HCT116 (cell line): ENCODE data around the gene TTLL4. TPM values are rescaled to one million over a fixed set of nuclear protein-coding genes. Genes with fewer than 3 reads are reported as not detected.

Experiments used
- ATAC-seq: fragments of 200-7000 bp; cut with Tn5 transposase; 2 replicates; pipeline ENCODE4 v1.9.1; 2020; ENCODE audit warnings: mild to moderate bottlenecking, moderate library complexity
- BruUV-seq: library from RNA; stranded (reverse); fragments of 400-500 nt; replicated peaks from 2 replicates; lab custom pipeline; 2021; lab: Mats Ljungman, UMichigan
- CTCF ChIA-PET: fragments of 300-600 bp; sonication (Branson Sonifier 250); formaldehyde crosslinking; loops from one replicate; lab custom pipeline; 2021; ENCODE audit warnings: antibody characterized with exemption; lab: Charles Lee
- POLR2A ChIA-PET: fragments of 300-600, 350-600 bp; sonication (Branson Sonifier 250); formaldehyde crosslinking; loops from one replicate; lab custom pipeline; 2021; ENCODE audit warnings: antibody characterized with exemption; lab: Charles Lee
- RAD21 ChIA-PET, 2 experiments: fragments of 300-600 bp; sonication (Branson Sonifier 250); formaldehyde crosslinking; loops; one replicate each; lab custom pipeline; 2023; ENCODE audit warnings: low total read pairs in 2 of 2; ENCODE audit not compliant: uncharacterized antibody in 2 of 2, unreplicated experiment in 2 of 2, low non-redundant PET in 1 of 2; lab: Charles Lee
- DNase-seq: peaks from one replicate; pipeline ENCODE4 v3.0.0-alpha.2; 2010; ENCODE audit warnings: low read depth, low spot score
- H2AFZ ChIP-seq: fragments of 200-600 bp; shearing (Covaris generic), sonication (generic); 2 replicates; pipeline ENCODE4 v1.6.1; 2017; ENCODE audit warnings: low read depth, mixed run types, mixed read lengths, antibody characterized with exemption, low read length; ENCODE audit not compliant: poor library complexity, severe bottlenecking
- H3K27ac ChIP-seq: 2 replicates; pipeline ENCODE4 v1.5.1; 2012; ENCODE audit warnings: low read depth, low read length
- H3K27me3 ChIP-seq: fragments of 200-600 bp; sonication (generic); 2 replicates; pipeline ENCODE4 v1.6.1; 2016; ENCODE audit warnings: mixed run types, low read length, mixed read lengths; ENCODE audit not compliant: insufficient read depth
- H3K36me3 ChIP-seq, 2 experiments: fragments of 200-500 bp in 1 of 2; fragments of 200-600 bp in 1 of 2; sonication (Bioruptor generic) in 1 of 2; sonication (generic) in 1 of 2; 2 replicates each; pipeline versions ENCODE4 v1.5.1 to v1.6.1; 2014 to 2016; ENCODE audit warnings: low read length in 2 of 2, inconsistent platforms in 1 of 2, mixed read lengths in 1 of 2, mixed run types in 1 of 2; ENCODE audit not compliant: insufficient read depth in 2 of 2, control insufficient read depth in 1 of 2
- H3K4me1 ChIP-seq, 2 experiments: fragments of 200-600 bp in 1 of 2; sonication (generic) in 1 of 2; 2 replicates each; pipeline versions ENCODE4 v1.5.1 to v1.6.1; 2012 to 2017; ENCODE audit warnings: low read length in 2 of 2, inconsistent platforms in 1 of 2, mild to moderate bottlenecking in 1 of 2, mixed read lengths in 1 of 2, mixed run types in 1 of 2, moderate library complexity in 1 of 2; ENCODE audit not compliant: insufficient read depth in 2 of 2, control insufficient read depth in 1 of 2
- H3K4me2 ChIP-seq: fragments of 200-600 bp; sonication (generic); 2 replicates; pipeline ENCODE4 v1.6.1; 2017; ENCODE audit warnings: mixed run types, low read length, mixed read lengths
- H3K4me3 ChIP-seq, 2 experiments: fragments of 200-600 bp in 1 of 2; sonication (generic) in 1 of 2; replicated peaks in 1 of 2; 2 replicates each; pipeline ENCODE4 v1.5.1; 2011 to 2016; ENCODE audit warnings: low read length in 2 of 2, control low read depth in 1 of 2, low read depth in 1 of 2, mild to moderate bottlenecking in 1 of 2, mixed read lengths in 1 of 2, mixed run types in 1 of 2
- H3K79me2 ChIP-seq: fragments of 200-600 bp; sonication (generic); 2 replicates; pipeline ENCODE4 v1.6.1; 2017; ENCODE audit warnings: mild to moderate bottlenecking, mixed run types, low read length, moderate library complexity, mixed read lengths; ENCODE audit not compliant: insufficient read depth
- H3K9ac ChIP-seq: fragments of 200-600 bp; sonication (generic); 2 replicates; pipeline ENCODE4 v1.6.1; 2016; ENCODE audit warnings: low read length, mixed read lengths
- H3K9me2 ChIP-seq: fragments of 200-600 bp; sonication (generic), shearing (Covaris generic); 2 replicates; pipeline ENCODE4 v1.6.1; 2017; ENCODE audit warnings: mixed run types, mild to moderate bottlenecking, moderate library complexity; ENCODE audit not compliant: insufficient read depth
- H3K9me3 ChIP-seq, 2 experiments: fragments of 200-500 bp in 1 of 2; fragments of 200-600 bp in 1 of 2; sonication (Bioruptor generic) in 1 of 2; sonication (generic) in 1 of 2; 2 replicates each; pipeline ENCODE4 v1.6.1; 2014 to 2017; ENCODE audit warnings: low read length in 2 of 2, mixed read lengths in 2 of 2, inconsistent platforms in 1 of 2, low read depth in 1 of 2, mild to moderate bottlenecking in 1 of 2, mixed run types in 1 of 2, moderate library complexity in 1 of 2; ENCODE audit not compliant: control insufficient read depth in 1 of 2, insufficient read depth in 1 of 2
- H4K20me1 ChIP-seq: fragments of 200-600 bp; sonication (generic), shearing (Covaris generic); 2 replicates; pipeline ENCODE4 v1.6.1; 2017; ENCODE audit warnings: mixed run types, mild to moderate bottlenecking, moderate library complexity; ENCODE audit not compliant: insufficient read depth
- CBX3 ChIP-seq: IDR thresholded peaks from 2 replicates; pipeline ENCODE4 v1.6.1; 2012; ENCODE audit warnings: low read depth
- CEBPB ChIP-seq: IDR thresholded peaks from 2 replicates; pipeline ENCODE4 v1.6.1; 2012; ENCODE audit warnings: low read depth
- ELF1 ChIP-seq: IDR thresholded peaks from 2 replicates; pipeline ENCODE4 v1.6.1; 2012; ENCODE audit warnings: low read depth, borderline replicate concordance
- EZH2phosphoT487 ChIP-seq: fragments of 200-600 bp; IDR thresholded peaks from 2 replicates; pipeline ENCODE4 v1.6.1; 2018; ENCODE audit warnings: antibody characterized with exemption, borderline replicate concordance
- FOSL1 ChIP-seq: IDR thresholded peaks from 2 replicates; pipeline ENCODE4 v1.6.1; 2012; ENCODE audit warnings: low read depth
- JUND ChIP-seq: IDR thresholded peaks from 2 replicates; pipeline ENCODE4 v1.6.1; 2012
- POLR2AphosphoS5 ChIP-seq: IDR thresholded peaks from 2 replicates; pipeline ENCODE4 v1.6.1; 2011; ENCODE audit warnings: mild to moderate bottlenecking, low read depth, low read length, moderate library complexity
- RAD21 ChIP-seq: IDR thresholded peaks from 2 replicates; pipeline ENCODE4 v1.6.1; 2012; ENCODE audit warnings: low read depth, mild to moderate bottlenecking
- SIN3A ChIP-seq: IDR thresholded peaks from 2 replicates; pipeline ENCODE4 v1.6.1; 2012; ENCODE audit warnings: low read depth
- SP1 ChIP-seq: IDR thresholded peaks from 2 replicates; pipeline ENCODE4 v1.6.1; 2012; ENCODE audit warnings: low read depth
- SRF ChIP-seq: IDR thresholded peaks from 2 replicates; pipeline ENCODE4 v1.6.1; 2012; ENCODE audit warnings: low read depth
- TCF7L2 ChIP-seq: IDR thresholded peaks from 2 replicates; pipeline ENCODE4 v1.7.0; 2011; ENCODE audit warnings: borderline replicate concordance, inconsistent platforms; ENCODE audit not compliant: insufficient read depth, insufficient read length; ENCODE audit errors: extremely low read depth
- YY1 ChIP-seq: IDR thresholded peaks from 2 replicates; pipeline ENCODE4 v1.6.1; 2011; ENCODE audit warnings: low read length, low read depth, moderate library complexity, mild to moderate bottlenecking; ENCODE audit not compliant: insufficient replicate concordance; ENCODE audit errors: extremely low read depth
- ZFX ChIP-seq: fragments of 450-650 bp; IDR thresholded peaks from 2 replicates; pipeline ENCODE4 v1.6.1; 2017
- ZNF274 ChIP-seq: fragments of 200-500 bp; sonication (Bioruptor generic); IDR thresholded peaks from 2 replicates; pipeline ENCODE4 v1.6.1; 2014; ENCODE audit warnings: mild to moderate bottlenecking, low read depth, low read length, inconsistent platforms
- intact Hi-C: fragments of 100-400 bp; cut with micrococcal nuclease; formaldehyde crosslinking; loops from 2 replicates; pipeline ENCODE4 v1.10.0; 2022
- total RNA-seq: library from RNA; stranded (reverse); gene quantifications from one replicate; pipeline ENCODE4 v1.2.1, GENCODE V29; 2021; ENCODE audit not compliant: unreplicated experiment
- TF ChIP-seq, protein P1 (sequence below): IDR thresholded peaks from 2 replicates; pipeline ENCODE4 v1.6.1; 2012
- TF ChIP-seq, protein P2 (sequence below): IDR thresholded peaks from 2 replicates; pipeline ENCODE4 v1.6.1; 2012
- TF ChIP-seq, protein P3 (sequence below): IDR thresholded peaks from 2 replicates; pipeline ENCODE4 v1.6.1; 2012; ENCODE audit warnings: low read depth
- TF ChIP-seq, protein P4 (sequence below), 3 experiments: fragments of 200-600 bp in 1 of 3; sonication (generic) in 1 of 3; IDR thresholded peaks in 2 of 3; conservative IDR thresholded peaks in 1 of 3; 2 replicates each; pipeline ENCODE4 v1.5.1; 2012 to 2017; ENCODE audit warnings: low read depth in 2 of 3, low read length in 2 of 3, antibody characterized with exemption in 1 of 3, borderline replicate concordance in 1 of 3, control low read depth in 1 of 3, mild to moderate bottlenecking in 1 of 3, mixed read lengths in 1 of 3, mixed run types in 1 of 3, moderate library complexity in 1 of 3; ENCODE audit not compliant: insufficient read depth in 1 of 3
- TF ChIP-seq, protein P5 (sequence below): IDR thresholded peaks from 2 replicates; pipeline ENCODE4 v1.6.1; 2011; ENCODE audit warnings: mild to moderate bottlenecking, low read length, moderate library complexity; ENCODE audit not compliant: insufficient replicate concordance; ENCODE audit errors: extremely low read depth

TTLL4 gene
- total RNA-seq, 1 experiment from 2014 or later, result 53.0 TPM

DNA sequence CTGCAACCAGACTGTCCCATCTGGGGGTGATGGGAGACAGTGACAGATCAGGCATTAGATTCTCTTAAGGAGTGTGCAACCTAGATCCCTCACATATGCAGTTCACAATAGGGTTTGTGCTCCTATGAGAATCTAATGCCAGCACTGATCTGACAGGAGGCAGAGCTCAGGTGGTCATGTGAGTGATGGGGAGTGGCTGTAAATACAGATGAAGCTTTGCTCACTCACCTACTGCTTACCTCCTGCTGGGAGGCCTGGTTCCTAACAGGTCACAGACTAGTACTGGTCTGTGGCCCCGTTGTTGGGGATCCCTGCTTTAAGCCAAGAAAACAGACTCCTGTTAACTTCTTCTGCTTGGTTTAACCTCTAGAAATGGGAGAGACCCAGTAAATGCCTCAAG lies 74.5 kb downstream of the TTLL4 start:
- no peak overlapping the region for H3K4me3 ChIP-seq
- POLR2A ChIA-PET, result no interaction called here
- no peak overlapping the region for H3K27ac ChIP-seq
- no peaks in the 10 kb centered on the region for H3K9me3 ChIP-seq
- no peaks in the 10 kb centered on the region for H3K79me2 ChIP-seq
- ATAC-seq (no peak; the same call in 1 of the 2 replicates), DNase-seq (no peak)
- H3K4me2 ChIP-seq, result no peak overlapping the region
- no peak overlapping the region for H2AFZ ChIP-seq
- intact Hi-C loops, result no loop called here
- no peak overlapping the region for H3K9ac ChIP-seq
- H3K36me3 ChIP-seq, result no peaks in the 10 kb centered on the region
- no peaks in the 10 kb centered on the region for H3K4me1 ChIP-seq
- no peaks in the 10 kb centered on the region for H3K9me2 ChIP-seq
- RAD21 ChIA-PET, result no interaction called here
- CTCF ChIA-PET, result no interaction called here
- BruUV-seq, result no TSS peak
- TF ChIP-seq ZFX, result no peak
- no peak for TF ChIP-seq RAD21
- TF ChIP-seq, protein P1, sequence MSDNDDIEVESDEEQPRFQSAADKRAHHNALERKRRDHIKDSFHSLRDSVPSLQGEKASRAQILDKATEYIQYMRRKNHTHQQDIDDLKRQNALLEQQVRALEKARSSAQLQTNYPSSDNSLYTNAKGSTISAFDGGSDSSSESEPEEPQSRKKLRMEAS, result no peak
- TF ChIP-seq POLR2AphosphoS5, result no peak
- no peak for TF ChIP-seq TCF7L2
- TF ChIP-seq, protein P2, sequence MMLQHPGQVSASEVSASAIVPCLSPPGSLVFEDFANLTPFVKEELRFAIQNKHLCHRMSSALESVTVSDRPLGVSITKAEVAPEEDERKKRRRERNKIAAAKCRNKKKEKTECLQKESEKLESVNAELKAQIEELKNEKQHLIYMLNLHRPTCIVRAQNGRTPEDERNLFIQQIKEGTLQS, result no peak
- TF ChIP-seq, protein P3, sequence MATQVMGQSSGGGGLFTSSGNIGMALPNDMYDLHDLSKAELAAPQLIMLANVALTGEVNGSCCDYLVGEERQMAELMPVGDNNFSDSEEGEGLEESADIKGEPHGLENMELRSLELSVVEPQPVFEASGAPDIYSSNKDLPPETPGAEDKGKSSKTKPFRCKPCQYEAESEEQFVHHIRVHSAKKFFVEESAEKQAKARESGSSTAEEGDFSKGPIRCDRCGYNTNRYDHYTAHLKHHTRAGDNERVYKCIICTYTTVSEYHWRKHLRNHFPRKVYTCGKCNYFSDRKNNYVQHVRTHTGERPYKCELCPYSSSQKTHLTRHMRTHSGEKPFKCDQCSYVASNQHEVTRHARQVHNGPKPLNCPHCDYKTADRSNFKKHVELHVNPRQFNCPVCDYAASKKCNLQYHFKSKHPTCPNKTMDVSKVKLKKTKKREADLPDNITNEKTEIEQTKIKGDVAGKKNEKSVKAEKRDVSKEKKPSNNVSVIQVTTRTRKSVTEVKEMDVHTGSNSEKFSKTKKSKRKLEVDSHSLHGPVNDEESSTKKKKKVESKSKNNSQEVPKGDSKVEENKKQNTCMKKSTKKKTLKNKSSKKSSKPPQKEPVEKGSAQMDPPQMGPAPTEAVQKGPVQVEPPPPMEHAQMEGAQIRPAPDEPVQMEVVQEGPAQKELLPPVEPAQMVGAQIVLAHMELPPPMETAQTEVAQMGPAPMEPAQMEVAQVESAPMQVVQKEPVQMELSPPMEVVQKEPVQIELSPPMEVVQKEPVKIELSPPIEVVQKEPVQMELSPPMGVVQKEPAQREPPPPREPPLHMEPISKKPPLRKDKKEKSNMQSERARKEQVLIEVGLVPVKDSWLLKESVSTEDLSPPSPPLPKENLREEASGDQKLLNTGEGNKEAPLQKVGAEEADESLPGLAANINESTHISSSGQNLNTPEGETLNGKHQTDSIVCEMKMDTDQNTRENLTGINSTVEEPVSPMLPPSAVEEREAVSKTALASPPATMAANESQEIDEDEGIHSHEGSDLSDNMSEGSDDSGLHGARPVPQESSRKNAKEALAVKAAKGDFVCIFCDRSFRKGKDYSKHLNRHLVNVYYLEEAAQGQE, result no peak
- TF ChIP-seq JUND, result no peak
- TF ChIP-seq ZNF274, result no peak
- TF ChIP-seq YY1, result no peak
- TF ChIP-seq, protein P4, sequence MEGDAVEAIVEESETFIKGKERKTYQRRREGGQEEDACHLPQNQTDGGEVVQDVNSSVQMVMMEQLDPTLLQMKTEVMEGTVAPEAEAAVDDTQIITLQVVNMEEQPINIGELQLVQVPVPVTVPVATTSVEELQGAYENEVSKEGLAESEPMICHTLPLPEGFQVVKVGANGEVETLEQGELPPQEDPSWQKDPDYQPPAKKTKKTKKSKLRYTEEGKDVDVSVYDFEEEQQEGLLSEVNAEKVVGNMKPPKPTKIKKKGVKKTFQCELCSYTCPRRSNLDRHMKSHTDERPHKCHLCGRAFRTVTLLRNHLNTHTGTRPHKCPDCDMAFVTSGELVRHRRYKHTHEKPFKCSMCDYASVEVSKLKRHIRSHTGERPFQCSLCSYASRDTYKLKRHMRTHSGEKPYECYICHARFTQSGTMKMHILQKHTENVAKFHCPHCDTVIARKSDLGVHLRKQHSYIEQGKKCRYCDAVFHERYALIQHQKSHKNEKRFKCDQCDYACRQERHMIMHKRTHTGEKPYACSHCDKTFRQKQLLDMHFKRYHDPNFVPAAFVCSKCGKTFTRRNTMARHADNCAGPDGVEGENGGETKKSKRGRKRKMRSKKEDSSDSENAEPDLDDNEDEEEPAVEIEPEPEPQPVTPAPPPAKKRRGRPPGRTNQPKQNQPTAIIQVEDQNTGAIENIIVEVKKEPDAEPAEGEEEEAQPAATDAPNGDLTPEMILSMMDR (IDR thresholded peaks at IDR 0.05 in 2 of 3, conservative IDR thresholded peaks at IDR 0.05 in 1 of 3; ENCODE audit: borderline replicate concordance in 1 of 3, insufficient read depth in 1 of 3, low read depth in 2 of 3, low read length in 2 of 3), result no peak
- TF ChIP-seq, protein P5, sequence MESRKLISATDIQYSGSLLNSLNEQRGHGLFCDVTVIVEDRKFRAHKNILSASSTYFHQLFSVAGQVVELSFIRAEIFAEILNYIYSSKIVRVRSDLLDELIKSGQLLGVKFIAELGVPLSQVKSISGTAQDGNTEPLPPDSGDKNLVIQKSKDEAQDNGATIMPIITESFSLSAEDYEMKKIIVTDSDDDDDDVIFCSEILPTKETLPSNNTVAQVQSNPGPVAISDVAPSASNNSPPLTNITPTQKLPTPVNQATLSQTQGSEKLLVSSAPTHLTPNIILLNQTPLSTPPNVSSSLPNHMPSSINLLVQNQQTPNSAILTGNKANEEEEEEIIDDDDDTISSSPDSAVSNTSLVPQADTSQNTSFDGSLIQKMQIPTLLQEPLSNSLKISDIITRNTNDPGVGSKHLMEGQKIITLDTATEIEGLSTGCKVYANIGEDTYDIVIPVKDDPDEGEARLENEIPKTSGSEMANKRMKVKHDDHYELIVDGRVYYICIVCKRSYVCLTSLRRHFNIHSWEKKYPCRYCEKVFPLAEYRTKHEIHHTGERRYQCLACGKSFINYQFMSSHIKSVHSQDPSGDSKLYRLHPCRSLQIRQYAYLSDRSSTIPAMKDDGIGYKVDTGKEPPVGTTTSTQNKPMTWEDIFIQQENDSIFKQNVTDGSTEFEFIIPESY, result no peak
- no peak for TF ChIP-seq EZH2phosphoT487
- TF ChIP-seq CBX3, result no peak
- TF ChIP-seq CEBPB, result no peak
- no peak for TF ChIP-seq SIN3A
- TF ChIP-seq FOSL1, result no peak
- TF ChIP-seq ELF1, result no peak
- TF ChIP-seq SRF, result no peak
- TF ChIP-seq SP1, result no peak
- H4K20me1 ChIP-seq, result no peaks in the 10 kb centered on the region
- no peaks in the 10 kb centered on the region for H3K27me3 ChIP-seq
